ENCODE data around the gene SMARCA4.

SMARCA4 gene

DNA sequence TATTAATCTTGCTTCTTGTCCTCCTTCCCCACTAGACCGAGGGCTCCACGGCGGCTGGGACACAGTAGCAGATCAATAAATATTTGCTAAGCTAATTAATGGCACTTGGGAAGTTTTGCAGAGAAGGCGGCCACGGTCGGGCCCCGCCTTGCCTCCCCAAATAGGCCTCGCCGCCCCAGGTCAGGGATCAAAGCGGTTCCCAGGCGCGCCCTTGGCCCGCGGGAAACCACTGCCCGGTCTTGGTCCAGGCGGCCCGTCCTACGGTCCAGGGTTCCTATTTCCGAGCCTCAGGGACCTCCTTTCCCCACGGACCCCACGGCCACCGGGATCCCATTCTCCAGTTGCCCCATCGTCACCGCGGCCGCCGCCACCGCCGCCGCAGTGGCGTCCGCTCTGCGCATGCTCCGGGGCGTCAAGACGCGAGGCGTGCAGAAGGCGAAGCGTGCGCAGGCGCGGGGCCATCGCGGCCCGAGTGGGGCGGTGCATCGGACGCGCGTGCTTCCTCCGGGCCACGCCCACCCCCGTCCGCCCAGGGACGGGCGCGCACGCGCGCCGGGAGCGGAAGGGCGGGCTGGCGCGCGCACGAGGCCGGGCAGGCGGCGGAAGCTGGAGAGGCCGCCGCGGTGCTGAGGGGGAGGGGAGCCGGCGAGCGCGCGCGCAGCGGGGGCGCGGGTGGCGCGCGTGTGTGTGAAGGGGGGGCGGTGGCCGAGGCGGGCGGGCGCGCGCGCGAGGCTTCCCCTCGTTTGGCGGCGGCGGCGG, at the start of gene SMARCA4:
SMARCA4 (plus strand) TSS at position 717 of the 759 bp plus-strand sequence. CDS start 23,122 bp downstream, outside the sequence.
- DNase-seq (ENCODE audit: low read depth, low spot score), result peak; percentile 70
- peak within 1 kb of the TSS; percentile 61 for H3K27ac ChIP-seq

DNA sequence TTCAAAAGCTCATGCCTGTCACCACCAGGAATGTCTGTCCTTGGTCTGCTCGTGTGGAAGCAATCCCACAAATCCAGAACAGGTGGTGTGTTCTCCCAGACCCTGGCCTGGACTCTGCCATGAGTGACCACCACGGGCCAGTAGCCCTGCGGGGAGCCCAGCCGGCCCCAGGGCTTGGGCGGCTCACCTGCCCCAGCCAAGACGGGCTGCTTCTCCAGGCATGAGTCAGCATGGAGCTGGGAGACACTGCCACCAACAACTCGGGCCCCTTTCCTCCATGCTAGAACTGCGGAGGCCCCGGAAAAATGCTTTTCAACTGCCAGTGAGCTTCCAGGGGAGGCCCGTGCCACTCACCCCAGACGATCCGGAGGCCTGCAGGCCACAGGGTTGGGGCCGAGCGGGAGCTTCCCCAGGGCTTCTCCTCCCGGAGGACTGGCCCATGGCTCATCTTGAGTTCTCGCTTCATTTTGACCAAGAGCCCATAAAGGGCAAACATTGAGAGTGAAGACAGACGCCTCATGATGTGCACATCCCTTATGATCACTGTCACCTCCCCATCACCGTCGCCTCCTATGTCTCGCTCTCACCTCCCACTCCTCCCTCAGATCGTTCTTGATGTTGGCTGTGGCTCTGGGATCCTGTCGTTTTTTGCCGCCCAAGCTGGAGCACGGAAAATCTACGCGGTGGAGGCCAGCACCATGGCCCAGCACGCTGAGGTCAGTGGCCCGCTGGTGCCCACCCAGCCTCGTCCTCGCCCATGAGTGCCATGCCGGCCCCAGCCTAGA, 49.1 kb upstream of the SMARCA4 start:
- no peak overlapping the region for H3K27ac ChIP-seq
- DNase-seq (ENCODE audit: low read depth, low spot score), result no peak

DNA sequence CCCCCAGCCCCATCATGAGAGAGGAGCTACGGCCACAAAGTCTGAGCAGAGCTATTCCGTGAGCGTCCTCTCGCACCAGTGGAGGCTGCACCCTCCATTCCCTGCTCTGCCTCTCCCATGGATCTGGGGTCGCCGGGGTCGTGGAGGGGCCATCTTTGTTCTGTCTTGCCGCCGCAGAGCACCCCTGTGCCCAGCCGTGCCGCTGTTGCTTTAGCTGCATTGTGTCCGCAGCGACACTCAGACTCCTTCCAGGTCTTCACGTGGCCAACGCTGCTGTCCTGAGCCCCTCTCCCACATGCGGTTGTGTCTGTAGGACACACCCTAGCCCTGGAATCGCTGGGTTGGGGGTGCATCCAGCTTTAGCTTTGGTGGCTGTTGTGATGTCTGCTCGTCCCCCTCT, 48.2 kb upstream of the SMARCA4 start:
- DNase-seq (ENCODE audit: low read depth, low spot score), result no peak
- H3K27ac ChIP-seq, result no peak overlapping the region

DNA sequence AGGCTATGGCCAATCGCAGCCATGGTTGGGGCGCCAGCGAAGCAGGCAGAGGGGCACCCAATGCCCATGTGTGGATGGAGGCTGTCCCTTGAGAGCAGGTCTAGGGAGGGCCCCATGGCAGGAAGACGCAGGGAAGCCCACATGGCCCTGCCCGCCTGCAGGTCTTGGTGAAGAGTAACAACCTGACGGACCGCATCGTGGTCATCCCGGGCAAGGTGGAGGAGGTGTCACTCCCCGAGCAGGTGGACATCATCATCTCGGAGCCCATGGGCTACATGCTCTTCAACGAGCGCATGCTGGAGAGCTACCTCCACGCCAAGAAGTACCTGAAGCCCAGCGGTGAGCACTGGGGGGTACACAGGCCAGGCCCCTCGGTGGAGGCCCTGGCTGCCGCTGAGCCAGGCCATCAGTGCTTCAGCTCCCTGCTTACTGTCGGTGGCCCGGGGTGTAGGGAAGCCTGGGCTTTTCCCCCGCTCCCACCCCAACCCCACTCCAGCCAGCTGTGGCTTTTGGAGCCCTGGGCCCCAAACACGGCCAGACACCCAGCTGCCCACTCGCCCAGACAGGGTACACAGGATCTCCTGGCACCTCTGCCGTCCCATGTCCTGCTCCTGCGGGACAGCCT, 47.0 kb upstream of the SMARCA4 start:
- H3K27ac ChIP-seq, result no peak overlapping the region
- no peak for DNase-seq (ENCODE audit: low read depth, low spot score)

DNA sequence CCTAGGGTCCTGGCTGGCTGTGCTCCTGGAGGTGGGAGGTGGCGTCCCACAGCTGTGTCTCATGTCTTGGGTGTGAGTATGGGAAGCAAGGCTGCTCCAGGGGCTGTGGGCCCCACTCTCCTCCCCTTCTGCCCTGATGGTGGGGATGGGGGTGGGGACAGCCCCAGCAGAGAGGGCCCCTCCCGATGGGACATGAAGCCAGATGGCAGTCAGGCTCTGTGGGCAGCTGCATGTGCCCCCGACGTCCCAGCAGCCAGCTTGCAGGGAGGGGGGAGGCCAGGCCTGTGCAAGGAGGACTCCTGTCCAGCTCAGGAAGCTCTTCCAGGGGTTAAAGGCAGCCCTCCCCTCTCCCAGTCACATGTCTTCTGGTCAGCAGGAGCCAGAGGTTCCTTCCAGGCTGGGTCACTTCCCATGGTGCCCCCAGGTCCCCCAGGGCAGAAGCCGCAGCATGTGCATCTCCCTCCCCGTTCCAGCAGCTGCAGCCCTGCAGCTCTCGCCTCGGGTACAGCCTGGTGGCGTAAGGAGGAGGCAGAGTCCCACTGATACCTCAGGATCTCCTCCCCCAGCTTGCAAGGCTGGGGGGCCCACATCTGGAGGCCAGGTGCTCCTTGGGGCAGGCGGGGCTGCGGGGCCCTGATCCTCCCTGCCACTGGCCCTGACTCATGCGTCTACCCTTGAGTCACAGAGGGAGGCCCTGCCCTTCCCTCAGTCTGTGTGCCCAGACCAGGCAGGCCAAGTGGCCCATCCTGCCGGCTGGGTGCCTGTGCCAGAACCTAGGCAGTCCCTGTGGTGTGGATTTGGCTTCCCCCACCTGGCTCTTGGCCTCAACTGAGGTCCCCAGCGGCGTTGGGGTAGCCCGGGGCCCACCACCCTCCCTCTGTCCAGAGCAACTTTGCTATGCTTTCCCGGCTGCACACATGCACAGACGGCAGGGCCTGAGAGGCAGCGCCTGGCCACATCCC, 45.4 kb upstream of the SMARCA4 start:
- peak overlapping the region; percentile 25 for H3K27ac ChIP-seq
- no peak for DNase-seq (ENCODE audit: low read depth, low spot score)

DNA sequence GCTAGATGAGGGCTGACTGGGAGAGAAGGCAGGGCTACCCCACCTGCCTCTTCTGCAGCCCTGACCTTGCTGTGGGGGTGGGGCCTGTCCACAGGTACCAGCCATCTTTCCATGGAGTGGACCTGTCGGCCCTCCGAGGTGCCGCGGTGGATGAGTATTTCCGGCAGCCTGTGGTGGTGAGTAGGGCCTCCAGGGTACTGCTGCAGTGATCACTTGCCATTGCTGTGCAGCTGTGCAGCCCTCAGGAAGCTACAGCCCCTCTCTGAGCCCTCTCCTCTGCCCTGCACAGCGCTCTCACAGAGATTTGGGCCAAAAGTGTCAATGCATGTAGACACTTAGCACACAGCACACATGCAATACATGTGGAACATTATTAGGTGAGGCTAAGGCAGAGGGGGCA, 44.2 kb upstream of the SMARCA4 start:
- DNase-seq (ENCODE audit: low read depth, low spot score), result no peak
- H3K27ac ChIP-seq, result no peak overlapping the region

DNA sequence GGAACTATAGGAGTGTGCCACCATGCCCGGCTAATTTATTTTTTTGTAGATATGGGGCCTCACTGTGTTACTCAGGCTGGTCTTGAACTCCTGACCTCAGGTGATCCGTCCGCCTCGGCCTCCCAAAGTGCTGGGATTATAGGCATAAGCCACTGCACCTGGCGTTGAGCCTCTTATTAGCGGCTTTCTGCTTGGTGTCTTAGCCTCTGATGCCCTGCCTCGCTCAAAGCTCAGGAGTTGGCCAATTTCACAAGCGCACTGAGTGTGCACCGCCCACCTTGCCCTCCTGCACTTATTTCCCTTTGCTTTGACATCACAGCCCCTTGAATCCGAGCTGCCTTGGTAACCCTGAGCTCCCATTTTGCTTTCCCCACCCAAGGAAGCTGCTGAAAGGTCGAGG, 42.5 kb upstream of the SMARCA4 start:
- no peak overlapping the region for H3K27ac ChIP-seq

DNA sequence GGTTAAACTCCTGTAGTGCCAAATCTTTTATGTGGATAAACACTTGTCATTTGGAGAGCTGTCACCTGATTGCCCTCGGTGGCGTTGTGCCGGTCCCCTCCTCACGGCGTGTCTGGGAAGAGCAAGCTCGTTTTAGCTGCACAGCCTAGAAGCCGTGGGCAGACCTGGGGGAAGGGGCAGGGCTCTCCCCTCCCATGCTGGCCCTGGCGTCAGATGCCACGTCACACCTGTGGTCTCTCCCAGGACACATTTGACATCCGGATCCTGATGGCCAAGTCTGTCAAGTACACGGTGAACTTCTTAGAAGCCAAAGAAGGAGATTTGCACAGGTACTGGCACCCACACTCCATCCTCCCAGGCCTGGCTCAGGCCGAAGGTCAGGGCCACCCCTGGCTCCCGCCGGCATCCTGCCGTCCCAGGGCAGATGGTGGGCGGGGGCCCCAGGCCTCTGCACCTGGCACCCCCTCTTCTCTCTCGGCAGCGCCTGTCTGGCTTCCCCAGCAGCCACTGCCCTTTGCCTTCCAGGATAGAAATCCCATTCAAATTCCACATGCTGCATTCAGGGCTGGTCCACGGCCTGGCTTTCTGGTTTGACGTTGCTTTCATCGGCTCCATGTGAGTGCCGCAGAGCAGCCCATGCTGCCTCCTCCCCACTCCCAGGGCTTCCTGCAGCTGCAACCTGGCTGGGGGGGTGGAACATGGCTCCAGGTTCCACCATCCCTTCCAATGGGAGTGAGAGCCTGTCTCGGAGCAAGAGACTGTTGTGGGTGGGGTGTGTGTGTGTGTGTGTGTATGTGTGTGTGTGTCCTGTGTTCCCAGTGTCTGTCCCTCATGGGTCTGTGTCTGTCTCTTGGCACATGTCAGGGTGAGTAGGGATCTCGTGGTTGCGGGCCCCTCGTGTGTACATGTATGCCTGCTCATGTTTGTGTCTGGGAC, 41.2 kb upstream of the SMARCA4 start:
- no peak for DNase-seq (ENCODE audit: low read depth, low spot score)
- H3K27ac ChIP-seq, result no peak overlapping the region

More for the DNA sequence above, 42.5 kb upstream of the SMARCA4 start:
- DNase-seq (ENCODE audit: low read depth, low spot score), result no peak

DNA sequence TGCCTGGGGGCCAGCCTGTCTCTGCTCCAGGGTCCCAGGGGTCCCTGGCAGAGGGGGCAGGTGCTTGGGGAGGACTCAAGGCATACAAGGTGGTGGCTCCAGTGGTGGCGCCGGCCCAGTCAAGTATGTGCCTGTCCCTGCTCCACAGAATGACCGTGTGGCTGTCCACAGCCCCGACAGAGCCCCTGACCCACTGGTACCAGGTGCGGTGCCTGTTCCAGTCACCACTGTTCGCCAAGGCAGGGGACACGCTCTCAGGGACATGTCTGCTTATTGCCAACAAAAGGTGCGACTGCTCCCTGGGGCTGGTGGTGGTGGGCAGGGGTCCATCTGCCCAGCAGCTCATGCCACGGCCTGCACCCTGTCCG, 40.6 kb upstream of the SMARCA4 start:
- H3K27ac ChIP-seq, result no peak overlapping the region
- no peak for DNase-seq (ENCODE audit: low read depth, low spot score)

DNA sequence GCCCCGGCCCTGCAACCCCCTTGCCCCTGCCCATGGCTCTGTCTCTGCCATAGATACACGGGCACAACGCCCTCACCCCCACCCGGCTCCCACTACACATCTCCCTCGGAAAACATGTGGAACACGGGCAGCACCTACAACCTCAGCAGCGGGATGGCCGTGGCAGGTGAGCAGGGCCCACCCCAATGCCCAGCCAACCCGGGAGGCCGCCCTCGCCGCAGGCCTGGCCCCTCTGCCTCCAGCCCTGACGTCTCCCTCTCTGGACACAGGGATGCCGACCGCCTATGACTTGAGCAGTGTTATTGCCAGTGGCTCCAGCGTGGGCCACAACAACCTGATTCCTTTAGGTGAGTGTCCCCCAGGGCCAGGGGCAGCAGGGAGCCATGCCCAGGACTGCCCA, 40.0 kb upstream of the SMARCA4 start:
- H3K27ac ChIP-seq, result no peak overlapping the region
- DNase-seq (ENCODE audit: low read depth, low spot score), result no peak

DNA sequence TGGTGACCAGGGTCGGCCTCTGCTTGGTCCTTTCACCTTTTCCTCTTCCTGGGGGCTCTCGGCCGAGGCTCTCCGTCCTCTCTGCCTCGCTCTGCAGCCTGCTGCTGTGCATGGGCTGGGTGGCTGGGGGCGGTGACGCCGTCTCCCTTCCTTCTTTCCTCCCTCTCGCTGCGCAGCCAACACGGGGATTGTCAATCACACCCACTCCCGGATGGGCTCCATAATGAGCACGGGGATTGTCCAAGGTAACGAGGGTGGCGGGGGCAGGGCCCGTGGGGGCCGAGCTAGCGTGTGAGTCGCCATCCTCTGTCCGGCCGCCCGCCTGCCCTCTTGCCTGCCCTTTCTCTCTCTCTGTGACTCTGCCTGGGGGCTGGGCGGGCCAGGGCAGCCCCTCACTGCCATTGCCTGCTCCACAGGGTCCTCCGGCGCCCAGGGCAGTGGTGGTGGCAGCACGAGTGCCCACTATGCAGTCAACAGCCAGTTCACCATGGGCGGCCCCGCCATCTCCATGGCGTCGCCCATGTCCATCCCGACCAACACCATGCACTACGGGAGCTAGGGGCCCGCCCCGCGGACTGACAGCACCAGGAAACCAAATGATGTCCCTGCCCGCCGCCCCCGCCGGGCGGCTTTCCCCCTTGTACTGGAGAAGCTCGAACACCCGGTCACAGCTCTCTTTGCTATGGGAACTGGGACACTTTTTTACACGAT, 39.5 kb upstream of the SMARCA4 start:
- no peak overlapping the region for H3K27ac ChIP-seq
- DNase-seq (ENCODE audit: low read depth, low spot score), result no peak

DNA sequence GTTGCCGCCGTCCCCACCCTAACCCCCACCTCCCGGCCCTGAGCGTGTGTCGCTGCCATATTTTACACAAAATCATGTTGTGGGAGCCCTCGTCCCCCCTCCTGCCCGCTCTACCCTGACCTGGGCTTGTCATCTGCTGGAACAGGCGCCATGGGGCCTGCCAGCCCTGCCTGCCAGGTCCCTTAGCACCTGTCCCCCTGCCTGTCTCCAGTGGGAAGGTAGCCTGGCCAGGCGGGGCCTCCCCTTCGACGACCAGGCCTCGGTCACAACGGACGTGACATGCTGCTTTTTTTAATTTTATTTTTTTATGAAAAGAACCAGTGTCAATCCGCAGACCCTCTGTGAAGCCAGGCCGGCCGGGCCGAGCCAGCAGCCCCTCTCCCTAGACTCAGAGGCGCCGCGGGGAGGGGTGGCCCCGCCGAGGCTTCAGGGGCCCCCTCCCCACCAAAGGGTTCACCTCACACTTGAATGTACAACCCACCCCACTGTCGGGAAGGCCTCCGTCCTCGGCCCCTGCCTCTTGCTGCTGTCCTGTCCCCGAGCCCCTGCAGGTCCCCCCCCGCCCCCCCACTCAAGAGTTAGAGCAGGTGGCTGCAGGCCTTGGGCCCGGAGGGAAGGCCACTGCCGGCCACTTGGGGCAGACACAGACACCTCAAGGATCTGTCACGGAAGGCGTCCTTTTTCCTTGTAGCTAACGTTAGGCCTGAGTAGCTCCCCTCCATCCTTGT, 38.8 kb upstream of the SMARCA4 start:
- no peak overlapping the region for H3K27ac ChIP-seq
- no peak for DNase-seq (ENCODE audit: low read depth, low spot score)

DNA sequence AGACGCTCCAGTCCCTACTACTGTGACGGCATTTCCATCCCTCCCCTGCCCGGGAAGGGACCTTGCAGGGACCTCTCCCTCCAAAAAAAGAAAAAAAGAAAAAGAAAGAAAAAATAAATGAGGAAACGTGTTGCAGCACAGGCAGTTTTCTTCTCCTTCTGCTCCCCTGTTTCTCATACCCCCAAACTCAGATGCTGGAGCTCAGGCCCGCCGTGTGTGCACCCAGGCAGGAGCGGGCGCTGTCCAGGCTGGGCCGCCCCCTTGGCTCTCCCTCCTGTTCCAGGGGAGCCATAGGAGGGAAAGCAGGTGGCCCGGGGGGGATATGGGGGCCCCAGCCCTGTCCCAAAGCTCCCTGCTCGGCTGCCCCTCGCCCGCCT, 38.2 kb upstream of the SMARCA4 start:
- DNase-seq (ENCODE audit: low read depth, low spot score), result no peak

DNA sequence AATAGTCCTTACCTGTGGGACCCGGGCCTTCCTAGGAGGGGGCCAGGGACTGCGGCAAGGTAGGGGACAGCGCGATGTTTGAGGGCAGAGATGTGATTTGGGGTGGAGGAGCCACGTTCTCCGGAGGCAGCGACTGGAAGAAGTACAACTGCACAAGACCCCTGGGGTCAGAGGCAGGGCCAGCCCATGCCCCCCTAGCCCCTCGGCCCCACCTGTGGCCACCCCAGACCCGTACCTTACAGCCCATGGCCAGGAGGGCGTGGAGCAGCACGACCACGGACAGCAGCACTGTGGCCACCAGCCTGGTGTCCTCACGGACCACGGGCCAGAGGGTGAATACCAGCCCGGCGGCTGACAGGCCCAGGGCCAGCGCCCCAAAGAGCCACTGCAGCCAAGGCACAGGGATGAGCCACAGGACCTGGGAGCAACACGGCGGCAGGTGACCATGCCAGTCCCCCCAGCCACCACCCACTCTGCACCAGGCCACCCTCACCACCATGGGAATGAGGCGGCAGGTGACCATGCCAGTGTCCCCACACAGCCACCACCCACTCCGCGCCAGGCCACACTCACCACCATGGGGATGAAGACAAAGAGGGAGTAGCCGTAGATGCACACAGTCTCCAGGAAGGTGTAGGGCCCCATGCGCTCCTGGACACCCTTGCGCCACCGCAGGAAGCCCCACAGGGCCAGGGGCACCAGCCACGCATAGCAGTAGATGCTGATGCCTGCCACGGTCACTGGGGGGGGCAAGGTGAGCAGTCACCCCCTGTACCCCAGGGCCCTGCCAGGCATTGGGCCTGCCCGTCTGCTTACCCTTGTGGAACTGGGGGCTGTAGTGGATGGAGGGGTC, 37.3 kb upstream of the SMARCA4 start:
- no peak overlapping the region for H3K27ac ChIP-seq
- no peak for DNase-seq (ENCODE audit: low read depth, low spot score)

More for the DNA sequence above, 38.2 kb upstream of the SMARCA4 start:
- no peak overlapping the region for H3K27ac ChIP-seq

DNA sequence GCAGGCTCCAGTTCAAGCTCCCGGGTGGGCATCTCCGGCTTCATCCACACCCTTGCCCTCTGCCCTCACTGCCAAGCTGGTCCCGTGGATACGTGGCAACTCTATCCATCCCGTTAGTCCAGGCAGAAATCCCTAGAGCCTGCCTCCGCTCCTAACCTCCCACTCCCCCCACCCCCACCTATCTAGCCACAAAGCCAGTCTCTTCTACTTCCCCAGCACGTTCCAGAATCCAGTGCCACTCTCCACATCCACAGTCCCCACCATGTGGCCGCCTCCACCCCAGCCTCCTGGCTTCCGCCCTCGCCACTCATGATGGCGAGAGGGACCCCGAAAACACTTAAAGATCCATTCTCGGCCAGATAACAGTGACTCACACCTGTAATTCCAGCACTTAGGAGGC, 36.2 kb upstream of the SMARCA4 start:
- no peak overlapping the region for H3K27ac ChIP-seq
- DNase-seq (ENCODE audit: low read depth, low spot score), result no peak

DNA sequence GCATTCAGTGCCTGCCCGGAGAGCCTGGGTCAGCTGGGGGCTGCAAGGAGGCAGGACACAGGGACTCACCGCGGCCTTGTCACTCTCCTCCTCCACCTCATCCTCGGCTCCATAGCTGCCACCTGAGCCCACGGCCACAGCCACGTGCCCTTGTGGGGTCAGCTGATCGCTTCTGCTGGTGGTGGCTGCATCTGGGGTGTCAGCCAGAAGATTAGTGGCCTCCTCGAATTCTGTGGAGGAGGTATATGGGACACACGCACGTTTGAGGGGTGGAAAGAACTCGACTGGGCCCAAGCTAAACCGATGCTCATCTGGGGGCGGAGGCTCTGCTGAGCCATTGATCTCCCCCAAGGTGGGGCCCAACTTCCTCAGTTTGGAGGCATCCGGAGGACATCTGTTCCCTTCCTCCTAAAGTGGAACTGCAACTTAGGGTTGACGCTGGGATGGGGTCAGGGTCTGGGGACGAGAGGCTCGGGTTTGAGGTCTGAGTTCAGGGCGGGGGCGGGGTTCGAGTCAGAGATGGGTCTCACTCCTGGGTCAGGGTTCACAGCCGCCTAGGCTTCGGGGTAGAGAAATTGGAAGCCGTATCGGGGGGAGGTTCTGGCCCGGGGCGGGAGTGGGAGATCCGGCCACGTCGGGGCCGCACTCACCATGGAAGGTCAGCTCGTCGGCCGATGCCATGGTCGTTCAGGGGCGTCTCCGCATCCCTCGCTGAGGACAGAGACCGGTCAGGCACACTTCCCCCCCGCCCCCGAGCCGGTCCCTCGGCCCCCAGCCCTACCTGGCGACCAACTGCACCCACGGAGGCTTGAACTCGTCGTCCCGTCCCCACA, 32.9 kb upstream of the SMARCA4 start:
- no peak for DNase-seq (ENCODE audit: low read depth, low spot score)
- H3K27ac ChIP-seq, result peak overlapping the region; percentile 70

Data from epithelial cell of prostate (primary cell).